Measurements from ENCODE around the gene GRIK1. TPM values are rescaled to one million over a fixed set of nuclear protein-coding genes. Genes with fewer than 3 reads are reported as not detected.

Gene GRIK1
- polyA plus RNA-seq, 1 experiment = not detected

- Histone ChIP-seq H3K27ac (ENCODE audit: low read depth, low read length) (no peak overlapping the region), H3K9me3 (ENCODE audit: control insufficient read depth, insufficient read depth, low read length) (no peaks in the 10 kb centered on the region), H3K27me3 (ENCODE audit: control insufficient read depth, insufficient read depth, low read length) (no peaks in the 10 kb centered on the region), H3K4me3 (ENCODE audit: low read depth, low read length) (no peak overlapping the region)
- ChIA-PET POLR2A (no interaction called here), CTCF (no interaction called here)
- DNase-seq (ENCODE audit: low read depth, low spot score) = no peak
- TF ChIP-seq CTCF (IDR thresholded peaks at IDR 0.05; ENCODE audit: low read depth, low read length) = no peak
Observed at GRCh38 chr21:29586696-29587095, 353.1 kb downstream of the GRIK1 start.

GRCh38 chr21:29585462-29585861 is 354.3 kb downstream of the GRIK1 start:
- Histone ChIP-seq H3K9me3 (ENCODE audit: control insufficient read depth, insufficient read depth, low read length) (no peaks in the 10 kb centered on the region), H3K27me3 (ENCODE audit: control insufficient read depth, insufficient read depth, low read length) (no peaks in the 10 kb centered on the region), H3K27ac (ENCODE audit: low read depth, low read length) (no peak overlapping the region), H3K4me3 (ENCODE audit: low read depth, low read length) (no peak overlapping the region)
- no peak for DNase-seq (ENCODE audit: low read depth, low spot score)
- POLR2A ChIA-PET = no interaction called here
- TF ChIP-seq CTCF (IDR thresholded peaks at IDR 0.05; ENCODE audit: low read depth, low read length) = no peak
- CTCF ChIA-PET = no interaction called here

- DNase-seq (ENCODE audit: low read depth, low spot score) = no peak
- CTCF ChIA-PET = no interaction called here
- POLR2A ChIA-PET = no interaction called here
- no peak for TF ChIP-seq CTCF (IDR thresholded peaks at IDR 0.05; ENCODE audit: low read depth, low read length)
- Histone ChIP-seq H3K27me3 (ENCODE audit: control insufficient read depth, insufficient read depth, low read length) (no peaks in the 10 kb centered on the region), H3K27ac (ENCODE audit: low read depth, low read length) (no peak overlapping the region), H3K9me3 (ENCODE audit: control insufficient read depth, insufficient read depth, low read length) (no peaks in the 10 kb centered on the region), H3K4me3 (ENCODE audit: low read depth, low read length) (no peak overlapping the region)
Observed at GRCh38 chr21:29583424-29583924, 356.3 kb downstream of the GRIK1 start.

GRCh38 chr21:29582855-29583254 is 356.9 kb downstream of the GRIK1 start:
- CTCF ChIA-PET = no interaction called here
- no peak for DNase-seq (ENCODE audit: low read depth, low spot score)
- Histone ChIP-seq H3K4me3 (ENCODE audit: low read depth, low read length) (no peak overlapping the region), H3K27ac (ENCODE audit: low read depth, low read length) (no peak overlapping the region), H3K9me3 (ENCODE audit: control insufficient read depth, insufficient read depth, low read length) (no peaks in the 10 kb centered on the region), H3K27me3 (ENCODE audit: control insufficient read depth, insufficient read depth, low read length) (no peaks in the 10 kb centered on the region)
- POLR2A ChIA-PET = no interaction called here
- TF ChIP-seq CTCF (IDR thresholded peaks at IDR 0.05; ENCODE audit: low read depth, low read length) = no peak

- no peak for TF ChIP-seq CTCF (IDR thresholded peaks at IDR 0.05; ENCODE audit: low read depth, low read length)
- ChIA-PET CTCF (no interaction called here), POLR2A (no interaction called here)
- no peaks in the 10 kb centered on the region for H3K9me3 ChIP-seq (ENCODE audit: control insufficient read depth, insufficient read depth, low read length)
- DNase-seq (ENCODE audit: low read depth, low spot score) = no peak
- no peaks in the 10 kb centered on the region for H3K27me3 ChIP-seq (ENCODE audit: control insufficient read depth, insufficient read depth, low read length)
- no peak overlapping the region for H3K27ac ChIP-seq (ENCODE audit: low read depth, low read length)
- H3K4me3 ChIP-seq (ENCODE audit: low read depth, low read length) = no peak overlapping the region
Observed at GRCh38 chr21:29581393-29581792, 358.4 kb downstream of the GRIK1 start.
